K562 (cell line): ENCODE results near the gene ASF1B. TPM values are rescaled to one million over a fixed set of nuclear protein-coding genes. Genes with fewer than 3 reads are reported as not detected.

ENCODE experiments used
- FIP1L1 ChIP-seq: fragments of 200-400 bp; formaldehyde crosslinking; IDR thresholded peaks from 2 replicates; pipeline ENCODE4 v1.6.1; 2018; ENCODE audit warnings: mild to moderate bottlenecking, low read depth, low read length; ENCODE audit not compliant: poor library complexity, severe bottlenecking
- FOXA1 ChIP-seq: fragments of 450-650 bp; IDR thresholded peaks from 2 replicates; pipeline ENCODE4 v1.6.1; 2016; ENCODE audit warnings: mild to moderate bottlenecking, borderline replicate concordance
- FOXK1 ChIP-seq: sonication (generic); formaldehyde crosslinking; IDR thresholded peaks from 2 replicates; pipeline ENCODE4 v1.8.0; 2022; ENCODE audit warnings: missing genetic modification reagents, mild to moderate bottlenecking, borderline replicate concordance
- GATA2 ChIP-seq: sonication (generic); formaldehyde crosslinking; IDR thresholded peaks from 2 replicates; pipeline ENCODE4 v1.4.0; 2020; ENCODE audit warnings: mild to moderate bottlenecking, missing genetic modification reagents
- GTF2F1 ChIP-seq: IDR thresholded peaks from 2 replicates; pipeline ENCODE4 v1.6.1; 2011; ENCODE audit warnings: low read depth, low read length, improper control_type of control experiment
- MTA3 ChIP-seq: fragments of 450-650 bp; formaldehyde crosslinking; IDR thresholded peaks from 2 replicates; pipeline ENCODE4 v1.6.1; 2017; ENCODE audit warnings: mild to moderate bottlenecking, borderline replicate concordance
- PPARD ChIP-seq: fragments of 250-450 bp; sonication (Bioruptor Pico); IDR thresholded peaks from 2 replicates; pipeline ENCODE4 v1.8.0; 2022; ENCODE audit warnings: inconsistent platforms, mild to moderate bottlenecking, moderate library complexity
- TAF1 ChIP-seq: IDR thresholded peaks from 2 replicates; pipeline ENCODE4 v1.6.1; 2011; ENCODE audit warnings: mild to moderate bottlenecking, low read length, moderate library complexity; ENCODE audit not compliant: insufficient read depth, control insufficient read depth, severe bottlenecking; ENCODE audit errors: extremely low read depth
- ZNF282 ChIP-seq: sonication (generic); formaldehyde crosslinking; IDR thresholded peaks from 2 replicates; pipeline ENCODE4 v1.8.1; 2023; ENCODE audit warnings: missing genetic modification reagents
- ZNF324 ChIP-seq: fragments of 250-450 bp; sonication (Bioruptor Pico); IDR thresholded peaks from 2 replicates; pipeline ENCODE4 v1.4.0; 2020; ENCODE audit warnings: mild to moderate bottlenecking
- ZNF354B ChIP-seq: fragments of 250-450 bp; sonication (Bioruptor Pico); IDR thresholded peaks from 2 replicates; pipeline ENCODE4 v1.4.0; 2020
- polyA plus RNA-seq, 8 experiments: library from polyadenylated mRNA; depleted of rRNA in 4 of 8; stranded (reverse) in 5 of 8; unstranded in 3 of 8; fragments of >200 nt; fragmentation: Nextera tagmentation in 2 of 8; fragmentation: Illumina TruSeq in 1 of 8; extraction: Ambion mirVana in 2 of 8; extraction: Trizol in 1 of 8; gene quantifications; 2 replicates each; pipeline versions ENCODE4 v1.2.1 to v1.2.3, GENCODE V29; 2011 to 2014; ENCODE audit warnings: inconsistent platforms in 1 of 8, missing spikeins in 1 of 8
- total RNA-seq, 7 experiments: library from RNA; depleted of rRNA in 6 of 7; stranded (reverse); fragments of >200 nt in 6 of 7; fragmentation: Illumina TruSeq in 2 of 7; extraction: Trizol in 2 of 7; gene quantifications; 2 replicates each; pipeline versions ENCODE4 v1.2.1 to v1.2.3, GENCODE V29; 2011 to 2021; ENCODE audit warnings: low replicate concordance in 1 of 7
- TF ChIP-seq, protein P1 (sequence below), 2 experiments: fragments of 450-650 bp in 1 of 2; sonication (generic) in 1 of 2; formaldehyde crosslinking in 1 of 2; IDR thresholded peaks; 2 replicates each; pipeline versions ENCODE4 v1.7.1 to v1.9.0; 2016 to 2022; ENCODE audit warnings: inconsistent platforms in 1 of 2, mild to moderate bottlenecking in 1 of 2, missing genetic modification reagents in 1 of 2
- TF ChIP-seq, protein P2 (sequence below), 2 experiments: fragments of 450-650 bp; IDR thresholded peaks; 2 replicates each; pipeline ENCODE4 v1.6.1; 2018; ENCODE audit warnings: mild to moderate bottlenecking in 2 of 2, low read depth in 1 of 2; ENCODE audit not compliant: partially characterized antibody in 2 of 2
- TF ChIP-seq, protein P3 (sequence below): sonication (generic); formaldehyde crosslinking; IDR thresholded peaks from 2 replicates; pipeline ENCODE4 v1.8.0; 2022; ENCODE audit warnings: mild to moderate bottlenecking, missing genetic modification reagents

The ASF1B gene
- total and polyA plus RNA-seq, 9 of the 15 experiments (the other 6 are each of a cell fraction or from before 2014, with no cell fraction given), result 6.0 to 69.4 (median 53.3) TPM

DNA sequence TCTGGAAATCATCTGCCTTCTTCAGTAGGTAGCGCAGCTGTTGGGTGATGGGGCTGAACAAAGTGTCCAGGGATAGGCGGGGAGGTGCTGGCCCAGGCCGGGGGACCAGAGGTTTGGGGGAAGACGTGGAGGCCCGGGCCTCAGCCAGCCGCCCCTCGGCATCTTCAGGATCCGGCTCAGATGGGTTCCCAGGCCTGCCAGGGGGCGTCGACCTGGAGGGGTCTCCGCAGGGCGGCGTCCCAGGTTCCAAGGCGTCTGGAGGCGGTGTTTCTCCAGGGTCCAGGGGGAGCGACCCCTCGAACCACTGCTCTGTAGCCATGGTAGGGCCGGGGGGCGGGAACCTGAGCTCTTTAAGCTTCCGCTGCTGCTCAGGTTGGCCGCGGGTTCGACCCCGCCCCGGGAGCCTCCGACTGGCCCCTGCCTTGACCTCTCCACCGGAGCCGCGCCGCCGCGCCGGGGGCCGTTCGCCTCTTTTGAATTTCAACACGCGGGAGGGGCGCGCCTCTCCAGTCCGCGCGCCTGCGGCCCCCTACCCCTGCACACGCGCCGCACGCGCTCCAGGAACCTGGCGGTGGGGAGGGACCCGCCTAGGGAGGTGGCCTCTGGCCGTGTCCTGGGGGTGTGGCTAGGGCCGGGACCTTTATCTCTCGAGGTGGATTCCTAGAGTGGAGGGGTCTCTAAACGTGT lies 50.9 kb downstream of the ASF1B start, which contains the start of gene C19orf67 (continued):
- TF ChIP-seq, protein P1, sequence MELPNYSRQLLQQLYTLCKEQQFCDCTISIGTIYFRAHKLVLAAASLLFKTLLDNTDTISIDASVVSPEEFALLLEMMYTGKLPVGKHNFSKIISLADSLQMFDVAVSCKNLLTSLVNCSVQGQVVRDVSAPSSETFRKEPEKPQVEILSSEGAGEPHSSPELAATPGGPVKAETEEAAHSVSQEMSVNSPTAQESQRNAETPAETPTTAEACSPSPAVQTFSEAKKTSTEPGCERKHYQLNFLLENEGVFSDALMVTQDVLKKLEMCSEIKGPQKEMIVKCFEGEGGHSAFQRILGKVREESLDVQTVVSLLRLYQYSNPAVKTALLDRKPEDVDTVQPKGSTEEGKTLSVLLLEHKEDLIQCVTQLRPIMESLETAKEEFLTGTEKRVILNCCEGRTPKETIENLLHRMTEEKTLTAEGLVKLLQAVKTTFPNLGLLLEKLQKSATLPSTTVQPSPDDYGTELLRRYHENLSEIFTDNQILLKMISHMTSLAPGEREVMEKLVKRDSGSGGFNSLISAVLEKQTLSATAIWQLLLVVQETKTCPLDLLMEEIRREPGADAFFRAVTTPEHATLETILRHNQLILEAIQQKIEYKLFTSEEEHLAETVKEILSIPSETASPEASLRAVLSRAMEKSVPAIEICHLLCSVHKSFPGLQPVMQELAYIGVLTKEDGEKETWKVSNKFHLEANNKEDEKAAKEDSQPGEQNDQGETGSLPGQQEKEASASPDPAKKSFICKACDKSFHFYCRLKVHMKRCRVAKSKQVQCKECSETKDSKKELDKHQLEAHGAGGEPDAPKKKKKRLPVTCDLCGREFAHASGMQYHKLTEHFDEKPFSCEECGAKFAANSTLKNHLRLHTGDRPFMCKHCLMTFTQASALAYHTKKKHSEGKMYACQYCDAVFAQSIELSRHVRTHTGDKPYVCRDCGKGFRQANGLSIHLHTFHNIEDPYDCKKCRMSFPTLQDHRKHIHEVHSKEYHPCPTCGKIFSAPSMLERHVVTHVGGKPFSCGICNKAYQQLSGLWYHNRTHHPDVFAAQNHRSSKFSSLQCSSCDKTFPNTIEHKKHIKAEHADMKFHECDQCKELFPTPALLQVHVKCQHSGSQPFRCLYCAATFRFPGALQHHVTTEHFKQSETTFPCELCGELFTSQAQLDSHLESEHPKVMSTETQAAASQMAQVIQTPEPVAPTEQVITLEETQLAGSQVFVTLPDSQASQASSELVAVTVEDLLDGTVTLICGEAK (IDR thresholded peaks at IDR 0.05), result no peak
- TF ChIP-seq, protein P1 (CRISPR knock-in tag; IDR thresholded peaks at IDR 0.05), result no peak
- TF ChIP-seq, protein P2, sequence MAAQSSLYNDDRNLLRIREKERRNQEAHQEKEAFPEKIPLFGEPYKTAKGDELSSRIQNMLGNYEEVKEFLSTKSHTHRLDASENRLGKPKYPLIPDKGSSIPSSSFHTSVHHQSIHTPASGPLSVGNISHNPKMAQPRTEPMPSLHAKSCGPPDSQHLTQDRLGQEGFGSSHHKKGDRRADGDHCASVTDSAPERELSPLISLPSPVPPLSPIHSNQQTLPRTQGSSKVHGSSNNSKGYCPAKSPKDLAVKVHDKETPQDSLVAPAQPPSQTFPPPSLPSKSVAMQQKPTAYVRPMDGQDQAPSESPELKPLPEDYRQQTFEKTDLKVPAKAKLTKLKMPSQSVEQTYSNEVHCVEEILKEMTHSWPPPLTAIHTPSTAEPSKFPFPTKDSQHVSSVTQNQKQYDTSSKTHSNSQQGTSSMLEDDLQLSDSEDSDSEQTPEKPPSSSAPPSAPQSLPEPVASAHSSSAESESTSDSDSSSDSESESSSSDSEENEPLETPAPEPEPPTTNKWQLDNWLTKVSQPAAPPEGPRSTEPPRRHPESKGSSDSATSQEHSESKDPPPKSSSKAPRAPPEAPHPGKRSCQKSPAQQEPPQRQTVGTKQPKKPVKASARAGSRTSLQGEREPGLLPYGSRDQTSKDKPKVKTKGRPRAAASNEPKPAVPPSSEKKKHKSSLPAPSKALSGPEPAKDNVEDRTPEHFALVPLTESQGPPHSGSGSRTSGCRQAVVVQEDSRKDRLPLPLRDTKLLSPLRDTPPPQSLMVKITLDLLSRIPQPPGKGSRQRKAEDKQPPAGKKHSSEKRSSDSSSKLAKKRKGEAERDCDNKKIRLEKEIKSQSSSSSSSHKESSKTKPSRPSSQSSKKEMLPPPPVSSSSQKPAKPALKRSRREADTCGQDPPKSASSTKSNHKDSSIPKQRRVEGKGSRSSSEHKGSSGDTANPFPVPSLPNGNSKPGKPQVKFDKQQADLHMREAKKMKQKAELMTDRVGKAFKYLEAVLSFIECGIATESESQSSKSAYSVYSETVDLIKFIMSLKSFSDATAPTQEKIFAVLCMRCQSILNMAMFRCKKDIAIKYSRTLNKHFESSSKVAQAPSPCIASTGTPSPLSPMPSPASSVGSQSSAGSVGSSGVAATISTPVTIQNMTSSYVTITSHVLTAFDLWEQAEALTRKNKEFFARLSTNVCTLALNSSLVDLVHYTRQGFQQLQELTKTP (IDR thresholded peaks at IDR 0.05; ENCODE audit: low read depth in 1 of 2, partially characterized antibody in 2 of 2), result no peak
- TF ChIP-seq PPARD (CRISPR knock-in tag) (no peak), ZNF282 (CRISPR knock-in tag) (no peak), ZNF354B (CRISPR knock-in tag) (no peak), MTA3 (no peak), ZNF324 (CRISPR knock-in tag) (no peak), GATA2 (CRISPR knock-in tag) (no peak), FOXA1 (no peak), FOXK1 (no peak), FIP1L1 (peak; percentile 54), GTF2F1 (no peak), TAF1 (no peak)
- TF ChIP-seq, protein P3, sequence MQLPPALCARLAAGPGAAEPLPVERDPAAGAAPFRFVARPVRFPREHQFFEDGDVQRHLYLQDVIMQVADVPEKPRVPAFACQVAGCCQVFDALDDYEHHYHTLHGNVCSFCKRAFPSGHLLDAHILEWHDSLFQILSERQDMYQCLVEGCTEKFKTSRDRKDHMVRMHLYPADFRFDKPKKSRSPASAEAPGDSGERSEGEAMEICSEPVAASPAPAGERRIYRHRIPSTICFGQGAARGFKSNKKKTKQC (CRISPR knock-in tag), result no peak
